Tibial nerve (tissue), 4 donors: ENCODE measurements around the gene CCS.

Experiments
- CTCF ChIP-seq, 5 experiments: fragments of 200-600 bp in 3 of 5; fragments of 450-650 bp in 2 of 5; sonication (generic) in 3 of 5; IDR thresholded peaks; one replicate each; pipeline ENCODE4 v1.5.1; 2016 to 2019; ENCODE audit warnings: antibody characterized with exemption in 5 of 5, mild to moderate bottlenecking in 3 of 5, moderate library complexity in 2 of 5
- EP300 ChIP-seq, 2 donors: sonication (generic); formaldehyde crosslinking; IDR thresholded peaks; one replicate each; pipeline ENCODE4 v1.6.1; 2017; ENCODE audit warnings: antibody characterized with exemption in 2 of 2, mild to moderate bottlenecking in 1 of 2
- POLR2A ChIP-seq, 2 donors: fragments of 450-650 bp; IDR thresholded peaks; one replicate each; pipeline ENCODE4 v1.6.1; 2017; ENCODE audit warnings: antibody characterized with exemption in 2 of 2, mild to moderate bottlenecking in 2 of 2, moderate library complexity in 2 of 2

GRCh38 chr11:66641834-66642233, 48.8 kb downstream of the CCS start:
- TF ChIP-seq CTCF (IDR thresholded peaks at IDR 0.05) (no peak), POLR2A (IDR thresholded peaks at IDR 0.05) (no peak), EP300 (IDR thresholded peaks at IDR 0.05) (no peak)
